B cell (primary cell): ENCODE data around the gene MEG3. TPM values are rescaled to one million over a fixed set of nuclear protein-coding genes. Genes with fewer than 3 reads are reported as not detected.

ENCODE experiments used
- ATAC-seq: fragments of 200-7000 bp; cut with Tn5 transposase; one replicate; pipeline ENCODE4 v1.10.0; 2021; ENCODE audit warnings: low read depth, mild to moderate bottlenecking, moderate number of reproducible peaks, moderate library complexity
- CTCF ChIA-PET: fragments of 350-600 bp; sonication (Branson Sonifier 250); formaldehyde crosslinking; loops from one replicate; lab custom pipeline; 2021; ENCODE audit warnings: antibody characterized with exemption, inconsistent platforms; lab: Charles Lee
- POLR2A ChIA-PET: fragments of 350-600 bp; sonication (Branson Sonifier 250); formaldehyde crosslinking; loops from one replicate; lab custom pipeline; 2021; ENCODE audit warnings: antibody characterized with exemption; lab: Charles Lee
- DNase-seq: peaks from one replicate; pipeline ENCODE4 v3.0.0; 2013
- H2AFZ ChIP-seq: 2 replicates; pipeline ENCODE4 v1.6.1; 2012; ENCODE audit warnings: mild to moderate bottlenecking, low read depth, low read length; ENCODE audit not compliant: insufficient read depth, poor library complexity, severe bottlenecking
- H3K27ac ChIP-seq, 2 donors: 1 replicate in 1 of 2; 2 replicates in 1 of 2; pipeline ENCODE4 v1.5.1; 2012 to 2013; ENCODE audit warnings: low read length in 2 of 2, mild to moderate bottlenecking in 2 of 2, moderate library complexity in 1 of 2
- H3K27me3 ChIP-seq, 4 experiments: fragments of 200-600 bp in 1 of 4; sonication (generic) in 1 of 4; replicated peaks in 1 of 4; 1 replicate in 2 of 4; 2 replicates in 2 of 4; pipeline versions ENCODE4 v1.6.1 to v1.7.0; 2013 to 2016; ENCODE audit warnings: low read length in 3 of 4, mild to moderate bottlenecking in 2 of 4, mixed read lengths in 1 of 4, moderate library complexity in 1 of 4; ENCODE audit not compliant: insufficient read depth in 4 of 4, control insufficient read depth in 3 of 4; ENCODE audit errors: control extremely low read depth in 1 of 4
- H3K36me3 ChIP-seq, 2 experiments: replicated peaks in 1 of 2; 1 replicate in 1 of 2; 2 replicates in 1 of 2; pipeline versions ENCODE4 v1.6.1 to v1.7.1; 2013; ENCODE audit warnings: low read length in 1 of 2; ENCODE audit not compliant: insufficient read depth in 2 of 2, control insufficient read depth in 1 of 2; ENCODE audit errors: control extremely low read depth in 1 of 2, extremely low read depth in 1 of 2
- H3K4me1 ChIP-seq, 2 donors: fragments of 200-600 bp in 1 of 2; sonication (generic) in 1 of 2; 1 replicate in 1 of 2; 2 replicates in 1 of 2; pipeline versions ENCODE4 v1.5.1 to v1.6.1; 2013 to 2017; ENCODE audit warnings: low read length in 2 of 2; ENCODE audit not compliant: control insufficient read depth in 2 of 2, insufficient read depth in 2 of 2
- H3K4me2 ChIP-seq: replicated peaks from 2 replicates; pipeline ENCODE3; 2012; ENCODE audit warnings: mild to moderate bottlenecking, low read depth, low read length; ENCODE audit not compliant: poor library complexity, severe bottlenecking
- H3K4me3 ChIP-seq, 5 experiments: fragments of 200-600 bp in 1 of 5; sonication (generic) in 1 of 5; 1 replicate in 3 of 5; 2 replicates in 2 of 5; pipeline versions ENCODE4 v1.5.1 to v1.7.0; 2011 to 2016; ENCODE audit warnings: low read length in 4 of 5, mild to moderate bottlenecking in 4 of 5, low read depth in 2 of 5, control low read depth in 1 of 5, moderate library complexity in 1 of 5; ENCODE audit not compliant: insufficient read depth in 1 of 5; ENCODE audit errors: control extremely low read depth in 1 of 5, extremely low read depth in 1 of 5
- H3K79me2 ChIP-seq: fragments of 200-600 bp; sonication (generic); one replicate; pipeline ENCODE4 v1.6.0; 2016; ENCODE audit warnings: low read length; ENCODE audit not compliant: control insufficient read depth, insufficient read depth
- H3K9ac ChIP-seq: fragments of 200-600 bp; sonication (generic); 2 replicates; pipeline ENCODE4 v1.6.1; 2017; ENCODE audit warnings: mild to moderate bottlenecking, low read length, moderate library complexity
- H3K9me3 ChIP-seq, 3 donors: one replicate each; pipeline versions ENCODE4 v1.6.1 to v1.7.1; 2013; ENCODE audit warnings: low read length in 2 of 3; ENCODE audit not compliant: control insufficient read depth in 2 of 3, insufficient read depth in 1 of 3; ENCODE audit errors: control extremely low read depth in 1 of 3
- H4K20me1 ChIP-seq: 2 replicates; pipeline ENCODE4 v1.6.0; 2012; ENCODE audit warnings: mild to moderate bottlenecking, low read length; ENCODE audit not compliant: insufficient read depth, control insufficient read depth, poor library complexity, severe bottlenecking
- H3K27ac Mint-ChIP-seq: one replicate; pipeline ENCODE4 v1.8.0; 2021; ENCODE audit warnings: mixed read lengths
- H3K27me3 Mint-ChIP-seq: one replicate; pipeline ENCODE4 v1.8.0; 2021; ENCODE audit warnings: mixed read lengths
- H3K4me1 Mint-ChIP-seq: one replicate; pipeline ENCODE4 v1.8.0; 2021; ENCODE audit warnings: mixed read lengths
- H3K4me3 Mint-ChIP-seq: one replicate; pipeline ENCODE4 v1.8.0; 2021; ENCODE audit warnings: mixed read lengths
- H3K9me3 Mint-ChIP-seq: one replicate; pipeline ENCODE4 v1.8.0; 2022; ENCODE audit warnings: mixed read lengths; ENCODE audit not compliant: insufficient read depth
- EZH2 ChIP-seq: IDR thresholded peaks from 2 replicates; pipeline ENCODE4 v1.6.1; 2012; ENCODE audit warnings: borderline replicate concordance, low read depth, mild to moderate bottlenecking, moderate library complexity, low read length; ENCODE audit not compliant: insufficient read depth, poor library complexity, severe bottlenecking
- WGBS: methylation state at CpG from one replicate; pipeline ENCODE4 v1.1.5; 2013; ENCODE audit warnings: missing lambda C conversion rate; ENCODE audit not compliant: insufficient coverage; 5-methylcytosine and 5-hydroxymethylcytosine counted together
- intact Hi-C: fragments of 100-400 bp; cut with micrococcal nuclease; formaldehyde crosslinking; loops from one replicate; pipeline ENCODE4 v1.10.0; 2022
- polyA plus RNA-seq: library from polyadenylated mRNA; depleted of rRNA; stranded (reverse); fragments of >200 nt; gene quantifications from 2 replicates; pipeline ENCODE4 v1.2.3, GENCODE V29; 2012
- total RNA-seq, 2 donors: library from RNA; stranded (reverse); fragments of 120-200 nt in 1 of 2; gene quantifications; 1 replicate in 1 of 2; 2 replicates in 1 of 2; pipeline versions ENCODE4 v1.2.3 to v1.2.4, GENCODE V29; 2013 to 2022
- TF ChIP-seq, protein P1 (sequence below): fragments of 200-600 bp; IDR thresholded peaks from one replicate; pipeline ENCODE4 v1.8.0; 2022; ENCODE audit warnings: antibody characterized with exemption, mild to moderate bottlenecking

Gene MEG3
- total and polyA plus RNA-seq, 2 donors (not counting 1 experiment from before 2014, with no cell fraction given): 0.13 TPM; not detected in 1

DNA sequence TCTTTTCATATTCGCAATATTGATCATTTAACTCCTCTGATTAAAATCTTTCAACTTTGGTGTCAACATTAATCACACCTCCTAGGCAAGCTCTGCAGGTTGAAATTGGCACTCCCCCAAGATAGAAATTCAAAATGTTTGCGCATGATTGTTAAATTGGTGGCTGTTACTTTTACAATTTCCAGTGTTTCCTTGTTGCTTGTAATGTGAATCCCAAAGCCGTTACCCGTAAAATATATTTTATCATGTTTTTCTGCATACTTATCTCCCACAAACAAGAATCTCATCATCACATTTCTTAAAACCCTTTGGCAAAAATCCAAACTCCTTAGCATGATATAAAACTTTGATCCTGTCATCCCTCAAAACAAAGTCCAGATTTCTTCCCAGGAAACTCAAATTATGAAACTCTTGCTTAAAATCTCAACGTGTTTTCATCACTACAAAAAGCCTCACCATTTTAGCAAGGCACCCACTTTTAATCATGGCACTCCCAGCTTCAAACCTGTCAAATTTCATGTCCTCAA, 62.9 kb downstream of the MEG3 start:
- DNase-seq (no peak), ATAC-seq (no peak)
- Mint-ChIP-seq H3K27ac (no peak overlapping the region), H3K27me3 (no peaks in the 10 kb centered on the region), H3K4me3 (no peak overlapping the region), H3K9me3 (no peaks in the 10 kb centered on the region), H3K4me1 (no peaks in the 10 kb centered on the region)
- H3K79me2 ChIP-seq: no peaks in the 10 kb centered on the region
- no peak overlapping the region for H3K27ac ChIP-seq
- H3K4me1 ChIP-seq: no peaks in the 10 kb centered on the region
- intact Hi-C loops: no loop called here
- no peak overlapping the region for H2AFZ ChIP-seq
- H3K36me3 ChIP-seq: no peaks in the 10 kb centered on the region
- 88% methylated on average over 2 of the region's 5 CpGs for WGBS
- ChIA-PET CTCF (no interaction called here), POLR2A (no interaction called here)
- H3K9me3 ChIP-seq: peaks cover 0 to 3% (median 0%) of the 10 kb centered on the region in 3 donors
- H3K4me3 ChIP-seq: no peak overlapping the region
- TF ChIP-seq EZH2: no peak
- TF ChIP-seq, protein P1, sequence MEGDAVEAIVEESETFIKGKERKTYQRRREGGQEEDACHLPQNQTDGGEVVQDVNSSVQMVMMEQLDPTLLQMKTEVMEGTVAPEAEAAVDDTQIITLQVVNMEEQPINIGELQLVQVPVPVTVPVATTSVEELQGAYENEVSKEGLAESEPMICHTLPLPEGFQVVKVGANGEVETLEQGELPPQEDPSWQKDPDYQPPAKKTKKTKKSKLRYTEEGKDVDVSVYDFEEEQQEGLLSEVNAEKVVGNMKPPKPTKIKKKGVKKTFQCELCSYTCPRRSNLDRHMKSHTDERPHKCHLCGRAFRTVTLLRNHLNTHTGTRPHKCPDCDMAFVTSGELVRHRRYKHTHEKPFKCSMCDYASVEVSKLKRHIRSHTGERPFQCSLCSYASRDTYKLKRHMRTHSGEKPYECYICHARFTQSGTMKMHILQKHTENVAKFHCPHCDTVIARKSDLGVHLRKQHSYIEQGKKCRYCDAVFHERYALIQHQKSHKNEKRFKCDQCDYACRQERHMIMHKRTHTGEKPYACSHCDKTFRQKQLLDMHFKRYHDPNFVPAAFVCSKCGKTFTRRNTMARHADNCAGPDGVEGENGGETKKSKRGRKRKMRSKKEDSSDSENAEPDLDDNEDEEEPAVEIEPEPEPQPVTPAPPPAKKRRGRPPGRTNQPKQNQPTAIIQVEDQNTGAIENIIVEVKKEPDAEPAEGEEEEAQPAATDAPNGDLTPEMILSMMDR: no peak
- no peaks in the 10 kb centered on the region for H4K20me1 ChIP-seq
- H3K9ac ChIP-seq: no peak overlapping the region
- no peak overlapping the region for H3K4me2 ChIP-seq
- H3K27me3 ChIP-seq: no peaks in the 10 kb centered on the region

GRCh38 chr14:100889641-100890040, 63.7 kb downstream of the MEG3 start:
- ATAC-seq: no peak
- no peak overlapping the region for H3K27ac ChIP-seq
- no peaks in the 10 kb centered on the region for H3K36me3 ChIP-seq
- CTCF ChIA-PET: no interaction called here
- no peaks in the 10 kb centered on the region for H3K27me3 ChIP-seq
- H3K9me3 ChIP-seq: no peaks in the 10 kb centered on the region
- H4K20me1 ChIP-seq: no peaks in the 10 kb centered on the region
- intact Hi-C loops: no loop called here
- no peak overlapping the region for H3K27ac Mint-ChIP-seq
- H3K4me2 ChIP-seq: no peak overlapping the region
- H3K4me1 Mint-ChIP-seq: no peaks in the 10 kb centered on the region
- H3K9ac ChIP-seq: no peak overlapping the region
- no peak overlapping the region for H3K4me3 Mint-ChIP-seq
- no peaks in the 10 kb centered on the region for H3K4me1 ChIP-seq
- no peaks in the 10 kb centered on the region for H3K9me3 Mint-ChIP-seq
- no peak overlapping the region for H3K4me3 ChIP-seq
- no peak for DNase-seq
- no peaks in the 10 kb centered on the region for H3K27me3 Mint-ChIP-seq
- POLR2A ChIA-PET: no interaction called here
- H3K79me2 ChIP-seq: no peaks in the 10 kb centered on the region
- TF ChIP-seq, protein P1: no peak
- no peak for TF ChIP-seq EZH2
- whole genome bisulfite sequencing: 93% methylated on average over 4 of the region's 6 CpGs
- H2AFZ ChIP-seq: no peak overlapping the region
